Suppressor macrophage treated with lipopolysaccharide for 1 hour (primary cell): Measurements from ENCODE around the gene YJU2.

Experiments used
- DNase-seq, 3 donors: peaks; one replicate each; pipeline ENCODE4 v3.0.0-alpha.2; 2020 to 2022

The YJU2 gene

GRCh38 chr19:4301590-4302242 lies 54.8 kb downstream of the YJU2 start:
- no peak for DNase-seq

DNA sequence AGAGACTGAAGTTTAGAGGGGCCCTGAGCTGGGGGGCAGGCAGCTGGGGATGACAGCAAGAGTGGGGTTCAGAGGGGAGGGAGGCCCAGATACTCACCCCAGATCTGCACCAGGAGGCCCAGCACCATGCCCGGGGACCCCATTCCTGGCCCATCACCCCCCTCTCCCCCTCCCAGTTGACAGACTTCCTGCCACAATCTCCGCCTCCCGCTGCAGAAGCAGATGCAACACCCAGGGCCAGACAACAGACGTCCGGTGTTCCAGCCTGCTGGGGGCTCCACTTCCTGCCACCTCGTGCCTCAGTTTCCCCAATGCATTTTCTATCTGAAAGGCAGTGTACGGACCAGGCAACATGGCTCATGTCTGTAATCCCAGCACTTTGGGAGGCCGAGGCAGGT lies 55.4 kb downstream of the YJU2 start, which contains the start of gene TMIGD2:
TMIGD2 (minus strand) TSS at position 147 of the 398 bp plus-strand sequence; CDS start at position 143, 4 bp downstream.
- no peak for DNase-seq

- no peak for DNase-seq
These were observed 57.1 kb downstream of the YJU2 start for GRCh38 chr19:4303819-4304537.

DNA sequence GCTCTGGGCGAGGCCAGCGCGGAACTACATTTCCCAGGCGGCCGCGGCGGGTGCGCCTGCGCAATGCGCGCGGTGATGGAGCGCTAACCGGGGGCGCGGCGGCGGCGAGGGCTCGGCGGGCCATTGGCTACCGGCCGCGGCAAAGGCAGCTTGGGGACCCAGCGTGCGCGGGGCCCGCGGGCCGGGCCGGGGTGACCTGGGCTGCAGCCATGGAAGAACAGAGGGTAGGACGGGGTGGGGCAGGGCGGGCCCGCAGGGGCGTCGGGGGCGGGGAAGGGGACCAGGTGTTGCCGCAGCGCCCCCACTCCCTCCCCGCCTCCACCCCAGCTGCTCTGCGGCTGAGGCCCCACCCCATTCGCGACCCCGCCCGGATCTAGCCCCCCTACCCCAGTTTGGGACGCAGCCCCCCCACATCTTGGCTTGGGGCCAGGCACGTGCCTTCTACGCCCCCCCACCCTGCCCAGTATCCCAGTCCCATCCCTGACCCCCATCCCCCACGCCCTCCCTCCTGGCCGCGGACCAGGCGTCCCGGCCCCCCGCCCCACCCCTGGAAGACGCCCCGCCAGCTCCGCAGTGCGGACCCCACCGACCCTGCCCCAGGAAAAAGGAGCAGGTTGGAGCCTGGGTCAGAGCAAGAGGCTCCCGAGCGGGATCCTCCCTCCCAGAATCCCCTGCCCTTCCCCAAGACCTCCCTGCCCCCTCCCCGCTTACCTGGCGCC lies 57.8 kb downstream of the YJU2 start, which contains the start of gene FSD1:
FSD1 (plus strand) TSS at position 61 of the 719 bp plus-strand sequence; CDS start at position 210, 149 bp downstream.
- DNase-seq: peak; percentile 45 to 72 (median 58)

DNA sequence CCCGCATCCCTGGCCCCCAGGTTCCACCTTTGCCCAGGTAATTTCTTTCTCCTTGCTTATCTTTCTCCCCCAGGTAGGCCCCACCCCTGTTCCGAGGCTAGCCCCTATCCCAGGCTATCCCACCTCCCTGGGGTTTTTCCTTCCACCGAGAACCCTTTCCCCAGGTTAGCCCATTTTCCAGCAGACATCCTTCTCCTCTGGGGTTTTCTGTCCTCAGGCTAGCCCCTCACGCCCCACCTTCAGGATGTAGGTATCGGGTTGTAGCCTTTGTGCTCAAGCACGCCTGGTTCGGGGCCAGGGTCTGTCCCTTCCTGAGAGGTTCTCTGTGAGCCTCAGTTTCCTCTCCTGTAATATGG lies 58.4 kb downstream of the YJU2 start:
- no peak for DNase-seq

- DNase-seq: no peak
These were observed 58.8 kb downstream of the YJU2 start for GRCh38 chr19:4305659-4306058.

- DNase-seq: peak; percentile 28 to 55 (median 46)
These were observed 63.6 kb downstream of the YJU2 start for GRCh38 chr19:4310247-4311121.

DNA sequence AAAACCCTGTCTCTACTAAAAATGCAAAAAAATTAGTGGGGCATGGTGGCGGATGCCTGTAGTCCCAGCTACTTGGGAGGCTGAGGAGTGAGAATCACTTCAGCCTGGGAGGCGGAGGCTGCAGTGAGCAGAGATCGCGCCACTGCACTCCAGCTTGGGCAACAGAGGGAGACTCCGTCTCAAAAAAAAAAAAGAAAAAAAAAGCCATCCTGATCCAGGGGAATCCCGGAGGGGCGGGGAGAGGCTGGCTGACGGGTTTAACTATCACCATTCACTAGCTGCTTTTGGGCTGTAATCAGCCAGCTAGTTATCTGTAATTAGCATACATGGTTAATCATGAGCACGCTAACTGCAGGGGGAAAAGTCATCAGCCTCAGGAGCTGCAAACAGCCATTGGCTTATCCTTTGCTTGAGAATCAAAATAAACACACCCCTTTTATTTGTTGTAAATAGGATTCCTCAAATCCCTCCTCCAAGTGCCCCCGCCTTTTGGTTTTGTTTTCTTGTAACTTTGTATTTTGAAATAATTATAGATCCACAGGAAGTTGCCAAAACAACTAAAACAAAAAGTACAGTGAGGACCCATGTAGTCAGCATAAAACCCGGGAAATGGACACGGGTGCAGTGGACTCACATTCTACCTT lies 67.1 kb downstream of the YJU2 start:
- peak; percentile 51 to 74 (median 71) for DNase-seq

GRCh38 chr19:4316956-4317355 lies 70.1 kb downstream of the YJU2 start:
- peak in 1 of 3 donors; percentile 26 for DNase-seq

GRCh38 chr19:4318460-4318859 lies 71.6 kb downstream of the YJU2 start:
- no peak for DNase-seq
